HG03575 (cell line): ENCODE results near the gene GABARAP.

Source experiments
- ATAC-seq: cut with Tn5 transposase; IDR thresholded peaks from one replicate; pipeline ENCODE4 v1.9.1; 2021; ENCODE audit not compliant: unreplicated experiment, insufficient number of reproducible peaks, low FRiP score; ENCODE audit errors: extremely low read depth

The GABARAP gene

GRCh38 chr17:7241783-7242716, at the start of gene GABARAP:
Gene GABARAP (minus strand): TSS chr17:7242449. CDS start chr17:7242330, 119 bp downstream.
- ATAC-seq = no peak

- ATAC-seq = no peak
Measured at GRCh38 chr17:7290685-7291084, 48.4 kb upstream of the GABARAP start.

GRCh38 chr17:7290166-7290565, 47.9 kb upstream of the GABARAP start:
- no peak for ATAC-seq

GRCh38 chr17:7289256-7290032, 47.2 kb upstream of the GABARAP start:
- ATAC-seq = no peak

- no peak for ATAC-seq
Measured at GRCh38 chr17:7285679-7286078, 43.4 kb upstream of the GABARAP start.

- no peak for ATAC-seq
Measured at GRCh38 chr17:7284911-7285310, 42.7 kb upstream of the GABARAP start.

GRCh38 chr17:7283471-7284216, 41.4 kb upstream of the GABARAP start:
- no peak for ATAC-seq

- no peak for ATAC-seq
Measured at GRCh38 chr17:7282752-7283321, 40.6 kb upstream of the GABARAP start.

GRCh38 chr17:7281953-7282751, 39.9 kb upstream of the GABARAP start:
- no peak for ATAC-seq

- no peak for ATAC-seq
Measured at GRCh38 chr17:7281074-7281952, 39.1 kb upstream of the GABARAP start, which contains the start of gene SLC2A4. Gene SLC2A4 (plus strand): TSS chr17:7281718. CDS start chr17:7281935, 217 bp downstream.

- ATAC-seq = no peak
Measured at GRCh38 chr17:7280519-7281073, 38.3 kb upstream of the GABARAP start.

GRCh38 chr17:7279448-7279847, 37.2 kb upstream of the GABARAP start:
- no peak for ATAC-seq

- ATAC-seq = no peak
Measured at GRCh38 chr17:7266784-7267183, 24.5 kb upstream of the GABARAP start.

- ATAC-seq = no peak
Measured at GRCh38 chr17:7263801-7264078, 21.5 kb upstream of the GABARAP start.

- no peak for ATAC-seq
Measured at GRCh38 chr17:7262935-7263800, 20.9 kb upstream of the GABARAP start.

- no peak for ATAC-seq
Measured at GRCh38 chr17:7262192-7262934, 20.1 kb upstream of the GABARAP start, which contains the start of gene CLDN7. Gene CLDN7 (minus strand): TSS chr17:7262478. CDS start chr17:7262043, 435 bp downstream.
